HG03565 (cell line): ENCODE data around the gene ZBTB37.
"Not testable (repeated sequence)": the region's sequence is repeated elsewhere in the genome, so short reads cannot be mapped to it uniquely, and the experiment has no call there.

Experiments
- ATAC-seq: cut with Tn5 transposase; IDR thresholded peaks from one replicate; pipeline ENCODE4 v1.9.1; 2021; ENCODE audit warnings: mild to moderate bottlenecking, moderate library complexity; ENCODE audit not compliant: unreplicated experiment

The ZBTB37 gene

GRCh38 chr1:173903827-173904531 is 35.8 kb downstream of the ZBTB37 start:
- no peak for ATAC-seq

- ATAC-seq, result no peak
These were observed 44.9 kb downstream of the ZBTB37 start for GRCh38 chr1:173913111-173913510.

- ATAC-seq, result no peak
These were observed 46.2 kb downstream of the ZBTB37 start for GRCh38 chr1:173914366-173914871.

- ATAC-seq, result no peak
These were observed 47.4 kb downstream of the ZBTB37 start for GRCh38 chr1:173915596-173915995.

GRCh38 chr1:173916667-173917066 is 48.5 kb downstream of the ZBTB37 start:
- ATAC-seq, result no peak

DNA sequence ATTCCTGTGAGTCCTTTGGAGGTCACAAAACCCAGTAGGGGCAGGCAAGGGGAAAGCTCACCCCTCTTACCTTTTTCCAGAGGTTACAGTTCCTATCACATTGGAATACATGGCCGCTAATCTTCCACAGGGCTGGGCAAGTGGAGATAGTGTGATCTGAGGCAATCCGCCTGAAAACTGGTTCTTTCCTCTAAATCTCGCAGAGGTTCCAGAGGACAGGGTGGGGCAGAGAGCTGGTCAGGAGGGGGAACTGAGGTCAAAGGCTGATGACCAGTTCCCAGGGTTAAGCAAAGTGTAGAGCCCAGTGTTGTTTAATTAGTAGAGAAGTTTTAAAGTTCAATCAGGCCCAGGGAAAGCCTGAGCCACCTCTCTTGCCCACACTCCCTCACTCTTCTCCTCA is 49.0 kb downstream of the ZBTB37 start, which contains the start of gene SERPINC1:
SERPINC1 (minus strand) TSS at position 179 of the 400 bp plus-strand sequence; CDS start at position 111, 68 bp downstream.
- no peak for ATAC-seq

DNA sequence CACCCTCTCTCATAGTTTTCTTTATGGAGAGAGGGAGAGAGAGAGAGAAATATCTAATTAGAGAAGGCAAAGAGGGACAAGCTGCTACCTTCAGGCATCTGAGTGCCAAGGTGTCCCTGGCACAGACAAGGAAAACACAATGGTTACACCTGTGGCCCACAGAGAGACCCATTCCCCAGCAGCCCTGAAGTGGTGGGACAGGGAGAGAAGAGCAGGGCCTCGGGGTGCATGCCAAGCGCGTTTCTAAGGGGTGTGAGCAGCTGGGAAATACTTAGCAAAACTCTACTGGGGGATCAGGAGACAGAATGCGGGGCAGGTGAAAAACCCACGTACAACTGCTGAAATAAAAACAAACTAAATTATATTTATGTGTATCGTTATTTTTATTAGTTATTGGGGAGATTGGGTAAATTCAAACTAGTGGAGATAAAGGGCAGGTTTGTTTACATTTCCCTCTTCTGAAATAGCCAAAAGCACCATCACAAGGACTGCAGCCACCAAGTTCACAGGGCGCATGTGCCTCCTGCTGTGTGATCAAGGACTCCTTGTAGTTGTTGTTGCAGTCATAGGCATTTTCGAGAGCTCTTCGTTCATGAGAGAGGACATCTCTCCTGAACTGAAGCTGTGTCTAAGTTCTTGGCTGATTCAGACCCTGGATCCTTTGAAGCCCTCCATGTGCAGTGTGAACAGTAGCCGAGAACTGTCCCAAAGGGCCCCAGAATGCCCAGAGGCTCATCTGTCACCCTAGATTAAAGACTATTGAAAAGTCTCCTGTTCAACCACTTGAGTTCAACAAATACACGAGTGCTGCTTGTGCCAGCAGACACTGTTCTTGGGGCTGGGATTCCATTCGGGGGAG is 49.7 kb downstream of the ZBTB37 start:
- no peak for ATAC-seq

- ATAC-seq, result no peak
These were observed 52.7 kb downstream of the ZBTB37 start for GRCh38 chr1:173920861-173921260.

- ATAC-seq, result no peak
These were observed 57.4 kb downstream of the ZBTB37 start for GRCh38 chr1:173925306-173926242.

DNA sequence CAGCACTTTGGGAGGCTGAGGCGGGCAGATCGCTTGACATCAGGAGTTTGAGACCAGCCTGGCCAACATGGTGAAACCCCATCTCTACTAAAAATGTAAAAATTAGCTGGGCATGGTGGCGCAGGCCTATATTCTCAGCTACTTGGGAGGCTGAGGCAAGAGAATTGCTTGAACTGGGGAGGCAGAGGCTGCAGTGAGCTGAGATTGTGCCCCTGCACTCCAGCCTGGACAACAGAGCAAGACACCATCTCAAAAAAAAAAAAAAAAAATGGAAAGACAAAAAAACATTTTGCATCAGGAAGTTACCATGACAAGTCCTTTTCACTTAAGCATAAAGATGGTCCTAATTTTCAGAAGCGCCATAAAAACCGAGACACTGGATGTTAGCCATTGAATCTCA is 62.4 kb downstream of the ZBTB37 start:
- not testable (repeated sequence) for ATAC-seq

DNA sequence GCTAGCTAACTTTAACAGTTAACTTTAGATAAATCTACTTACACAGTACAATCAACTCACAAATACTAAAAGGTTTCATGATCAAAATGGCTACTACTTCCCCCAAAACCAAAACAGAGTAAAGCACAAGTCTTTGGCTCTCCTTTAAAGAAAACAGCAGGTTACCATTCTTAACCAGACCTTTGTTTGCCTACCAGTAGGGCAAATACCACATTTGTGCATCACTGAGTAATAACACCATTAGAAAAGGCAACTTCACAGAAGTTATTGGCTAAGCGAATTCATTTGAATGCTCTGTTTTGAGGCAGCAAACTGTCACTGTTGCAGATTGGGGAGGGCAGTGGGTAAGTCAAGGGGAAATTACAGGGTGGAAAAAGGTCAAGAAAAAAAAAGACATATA is 66.3 kb downstream of the ZBTB37 start:
- ATAC-seq, result no peak

GRCh38 chr1:173937062-173937461 is 68.9 kb downstream of the ZBTB37 start:
- ATAC-seq, result no peak

GRCh38 chr1:173946380-173946921 is 78.3 kb downstream of the ZBTB37 start:
- no peak for ATAC-seq

GRCh38 chr1:173948594-173948993 is 80.4 kb downstream of the ZBTB37 start:
- no peak for ATAC-seq
